C4-2B (cell line): ENCODE measurements around the gene ARHGAP11A.

Experiments used
- CTCF ChIP-seq: fragments of 450-650 bp; conservative IDR thresholded peaks from 2 replicates; pipeline ENCODE4 v1.5.1; 2017; ENCODE audit warnings: mild to moderate bottlenecking
- ZFX ChIP-seq: fragments of 450-650 bp; IDR thresholded peaks from 2 replicates; pipeline ENCODE4 v1.6.1; 2017

DNA sequence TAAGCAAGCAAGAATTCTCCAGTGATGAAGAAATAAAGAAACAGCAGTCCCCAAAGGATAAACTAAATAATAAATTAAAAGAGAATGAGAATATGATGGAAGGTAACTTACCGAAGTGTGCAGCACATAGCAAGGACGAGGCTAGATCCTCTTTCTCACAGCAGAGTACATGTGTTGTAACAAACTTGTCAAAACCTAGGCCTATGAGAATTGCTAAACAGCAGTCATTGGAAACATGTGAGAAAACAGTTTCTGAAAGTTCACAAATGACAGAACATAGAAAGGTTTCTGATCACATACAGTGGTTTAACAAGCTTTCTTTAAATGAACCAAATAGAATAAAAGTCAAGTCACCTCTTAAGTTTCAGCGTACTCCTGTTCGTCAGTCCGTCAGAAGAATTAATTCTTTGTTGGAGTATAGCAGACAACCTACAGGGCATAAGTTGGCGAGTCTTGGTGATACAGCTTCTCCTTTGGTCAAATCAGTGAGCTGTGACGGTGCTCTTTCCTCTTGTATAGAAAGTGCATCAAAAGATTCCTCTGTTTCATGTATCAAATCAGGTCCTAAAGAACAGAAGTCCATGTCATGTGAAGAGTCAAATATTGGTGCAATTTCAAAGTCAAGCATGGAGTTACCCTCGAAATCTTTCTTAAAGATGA, 21.7 kb downstream of the ARHGAP11A start:
- TF ChIP-seq CTCF (no peak), ZFX (no peak)
